GM19468 (cell line): Measurements from ENCODE around the gene OAS2.
A peak's percentile ranks its signal among the peaks of the same experiment; 100 is the strongest.

Experiments used
- ATAC-seq: cut with Tn5 transposase; IDR thresholded peaks from one replicate; pipeline ENCODE4 v1.9.1; 2021; ENCODE audit warnings: mild to moderate bottlenecking, moderate library complexity, moderate number of reproducible peaks; ENCODE audit not compliant: unreplicated experiment; ENCODE audit errors: extremely low read depth

Gene OAS2, protein sequence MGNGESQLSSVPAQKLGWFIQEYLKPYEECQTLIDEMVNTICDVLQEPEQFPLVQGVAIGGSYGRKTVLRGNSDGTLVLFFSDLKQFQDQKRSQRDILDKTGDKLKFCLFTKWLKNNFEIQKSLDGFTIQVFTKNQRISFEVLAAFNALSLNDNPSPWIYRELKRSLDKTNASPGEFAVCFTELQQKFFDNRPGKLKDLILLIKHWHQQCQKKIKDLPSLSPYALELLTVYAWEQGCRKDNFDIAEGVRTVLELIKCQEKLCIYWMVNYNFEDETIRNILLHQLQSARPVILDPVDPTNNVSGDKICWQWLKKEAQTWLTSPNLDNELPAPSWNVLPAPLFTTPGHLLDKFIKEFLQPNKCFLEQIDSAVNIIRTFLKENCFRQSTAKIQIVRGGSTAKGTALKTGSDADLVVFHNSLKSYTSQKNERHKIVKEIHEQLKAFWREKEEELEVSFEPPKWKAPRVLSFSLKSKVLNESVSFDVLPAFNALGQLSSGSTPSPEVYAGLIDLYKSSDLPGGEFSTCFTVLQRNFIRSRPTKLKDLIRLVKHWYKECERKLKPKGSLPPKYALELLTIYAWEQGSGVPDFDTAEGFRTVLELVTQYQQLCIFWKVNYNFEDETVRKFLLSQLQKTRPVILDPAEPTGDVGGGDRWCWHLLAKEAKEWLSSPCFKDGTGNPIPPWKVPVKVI

DNA sequence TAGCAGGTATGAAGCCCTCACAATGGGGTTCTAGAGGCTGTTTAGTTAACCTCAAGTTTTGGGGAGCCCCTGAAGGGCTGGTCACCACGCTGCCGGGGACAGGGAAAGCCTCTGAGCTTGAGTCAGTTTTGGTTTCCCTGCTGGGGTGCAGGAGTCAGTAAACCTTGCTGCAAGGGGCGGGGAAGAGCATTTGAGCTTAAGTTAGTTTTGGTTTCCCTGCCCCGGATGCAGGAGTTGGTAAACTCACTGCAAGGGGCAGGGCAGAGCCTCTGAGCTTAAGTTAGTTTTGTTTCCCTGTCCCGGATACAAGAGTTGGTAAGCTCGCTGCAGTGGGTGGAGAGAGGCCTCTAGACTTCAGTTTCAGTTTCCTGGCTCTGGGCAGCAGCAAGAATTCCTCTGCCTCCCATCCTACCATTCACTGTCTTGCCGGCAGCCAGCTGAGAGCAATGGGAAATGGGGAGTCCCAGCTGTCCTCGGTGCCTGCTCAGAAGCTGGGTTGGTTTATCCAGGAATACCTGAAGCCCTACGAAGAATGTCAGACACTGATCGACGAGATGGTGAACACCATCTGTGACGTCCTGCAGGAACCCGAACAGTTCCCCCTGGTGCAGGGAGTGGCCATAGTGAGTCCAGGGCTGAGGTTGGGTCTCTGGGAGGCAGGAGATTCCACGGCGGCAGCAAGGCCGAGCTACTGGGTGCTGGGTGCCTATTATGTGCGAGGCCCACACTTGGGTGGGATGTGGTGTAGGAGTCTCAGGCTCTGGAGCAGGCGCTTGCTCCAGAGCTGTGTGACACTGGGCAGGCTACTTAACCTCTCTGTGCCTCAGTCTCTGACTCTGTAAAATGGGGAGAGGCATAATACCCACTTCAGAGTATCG, at the start of gene OAS2:
OAS2 (plus strand) TSS at position 357 of the 878 bp plus-strand sequence; CDS start at position 447, 90 bp downstream.
- ATAC-seq: peak; percentile 95

DNA sequence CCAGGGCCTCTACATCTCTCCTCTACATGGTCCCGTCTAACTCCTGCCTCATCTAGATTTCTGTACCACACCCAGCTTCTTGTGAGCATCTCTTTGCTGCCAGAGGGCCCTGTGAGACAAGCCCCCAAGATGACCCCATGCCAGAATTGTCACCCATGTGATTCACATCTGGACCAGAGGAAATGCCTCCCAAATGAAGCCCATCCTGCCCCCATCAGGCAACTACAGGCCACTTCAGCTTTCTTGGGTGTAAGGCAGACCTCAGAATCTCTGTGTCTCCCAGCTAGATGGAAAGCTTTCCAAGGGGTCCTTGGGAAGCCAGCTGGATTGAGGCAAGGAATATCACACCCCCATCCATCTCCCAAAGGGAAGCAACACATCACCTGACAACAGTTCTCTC, 49.3 kb upstream of the OAS2 start:
- no peak for ATAC-seq

DNA sequence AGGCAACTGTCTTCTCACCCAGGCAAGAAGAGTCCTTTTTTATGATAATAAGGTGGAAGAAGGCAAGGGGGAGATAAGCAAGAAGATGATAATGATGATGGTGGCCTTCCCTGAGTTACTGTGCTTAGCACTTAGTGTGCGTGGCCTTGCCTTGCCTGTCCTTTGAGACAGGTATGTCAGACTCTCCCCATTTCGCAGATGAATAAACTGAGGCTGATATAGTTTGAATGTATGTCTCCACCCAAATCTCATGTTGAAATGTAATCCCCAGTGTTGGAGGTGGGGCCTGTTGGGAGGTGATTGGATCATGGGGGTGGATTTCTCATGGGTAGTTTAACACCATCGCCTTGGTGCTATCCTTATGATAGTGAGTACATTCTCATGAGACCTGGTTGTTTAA, 48.6 kb upstream of the OAS2 start:
- no peak for ATAC-seq

GRCh38 chr12:112930350-112930749, 48.0 kb upstream of the OAS2 start:
- no peak for ATAC-seq

DNA sequence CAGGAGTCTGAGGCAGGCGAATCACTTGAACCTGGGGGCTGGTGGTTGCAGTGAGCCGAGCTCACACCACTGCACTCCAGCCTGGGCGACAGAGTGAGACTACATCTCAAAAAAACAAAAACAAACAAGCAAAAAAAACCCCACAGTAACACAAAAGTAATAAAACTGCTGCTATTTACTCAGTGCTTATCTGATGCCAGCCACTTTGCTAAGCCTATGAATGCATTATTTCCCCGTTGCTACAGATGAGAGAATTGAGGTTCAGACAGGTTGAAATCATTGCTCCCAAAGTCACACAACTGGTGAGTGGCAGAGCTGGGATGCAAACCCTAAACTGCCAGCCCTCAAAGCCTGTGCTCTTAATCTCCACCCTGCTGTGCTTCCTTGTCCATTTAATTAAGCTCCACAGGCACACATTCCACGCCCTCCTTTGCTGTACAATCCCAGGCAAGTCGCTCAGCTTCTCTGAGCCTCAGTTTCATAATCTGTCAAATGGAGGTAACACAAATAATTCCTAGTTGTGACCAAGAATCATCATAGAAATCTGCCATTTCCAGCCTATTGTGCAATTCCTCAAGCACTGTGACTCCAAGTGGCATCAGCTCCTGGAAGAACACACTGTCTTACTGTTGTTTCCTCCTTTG, 45.7 kb upstream of the OAS2 start:
- ATAC-seq: no peak

DNA sequence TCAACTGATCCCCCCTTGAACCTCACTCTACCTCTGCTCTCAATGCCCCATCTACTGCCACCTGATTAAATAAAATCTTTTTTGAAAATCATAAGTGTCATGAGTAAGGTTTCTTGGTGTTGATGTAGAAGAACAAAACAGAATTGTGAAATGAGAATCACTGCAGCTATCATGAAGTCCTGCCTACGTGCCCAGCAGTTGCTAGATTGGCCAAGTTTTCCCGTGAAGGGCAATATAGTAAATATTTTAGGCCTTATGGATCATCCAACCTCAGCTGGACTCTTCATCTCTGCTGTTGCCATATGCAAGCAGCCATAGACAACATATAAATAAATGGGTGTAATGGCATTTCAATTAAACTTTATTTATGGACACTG, 45.2 kb upstream of the OAS2 start:
- ATAC-seq: no peak

GRCh38 chr12:112936264-112936663, 42.1 kb upstream of the OAS2 start:
- ATAC-seq: no peak

- no peak for ATAC-seq
Observed at GRCh38 chr12:112936927-112937326, 41.4 kb upstream of the OAS2 start.

- no peak for ATAC-seq
Observed at GRCh38 chr12:112937741-112938719, 40.3 kb upstream of the OAS2 start, which contains the start of gene OAS3. Gene OAS3, plus strand, starts transcription at chr12:112938474. Its CDS starts 57 bp downstream, at chr12:112938531.

- no peak for ATAC-seq
Observed at GRCh38 chr12:112938751-112939150, 39.6 kb upstream of the OAS2 start.

- peak; percentile 62 for ATAC-seq
Observed at GRCh38 chr12:112939761-112940381, 38.4 kb upstream of the OAS2 start.

DNA sequence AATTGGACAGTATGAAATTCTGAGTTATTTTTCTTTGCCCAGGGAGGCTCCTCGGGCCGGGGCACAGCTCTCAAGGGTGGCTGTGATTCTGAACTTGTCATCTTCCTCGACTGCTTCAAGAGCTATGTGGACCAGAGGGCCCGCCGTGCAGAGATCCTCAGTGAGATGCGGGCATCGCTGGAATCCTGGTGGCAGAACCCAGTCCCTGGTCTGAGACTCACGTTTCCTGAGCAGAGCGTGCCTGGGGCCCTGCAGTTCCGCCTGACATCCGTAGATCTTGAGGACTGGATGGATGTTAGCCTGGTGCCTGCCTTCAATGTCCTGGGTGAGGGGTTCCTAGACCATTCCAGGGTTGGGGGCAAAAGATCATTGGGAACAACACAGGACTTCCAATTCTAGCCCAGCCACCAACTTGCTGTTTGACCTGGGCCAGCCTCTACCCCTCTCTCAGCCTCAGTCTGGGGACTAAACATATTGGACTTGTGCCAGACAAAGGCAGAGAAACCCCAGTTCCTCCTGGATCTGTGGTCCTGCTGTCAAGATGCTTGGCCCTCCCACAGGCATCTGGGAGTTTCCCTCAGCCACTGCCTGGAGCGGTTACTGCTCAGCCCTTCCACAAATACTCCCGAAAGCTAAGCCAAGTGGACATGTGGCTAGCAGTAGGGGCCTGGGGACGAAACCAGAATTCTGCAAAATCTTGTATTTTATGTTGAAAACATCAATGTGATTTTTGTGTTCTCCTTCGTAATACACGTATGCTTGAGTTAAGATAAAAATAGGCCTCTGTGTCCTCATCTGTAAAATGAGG, 36.6 kb upstream of the OAS2 start:
- ATAC-seq: no peak

DNA sequence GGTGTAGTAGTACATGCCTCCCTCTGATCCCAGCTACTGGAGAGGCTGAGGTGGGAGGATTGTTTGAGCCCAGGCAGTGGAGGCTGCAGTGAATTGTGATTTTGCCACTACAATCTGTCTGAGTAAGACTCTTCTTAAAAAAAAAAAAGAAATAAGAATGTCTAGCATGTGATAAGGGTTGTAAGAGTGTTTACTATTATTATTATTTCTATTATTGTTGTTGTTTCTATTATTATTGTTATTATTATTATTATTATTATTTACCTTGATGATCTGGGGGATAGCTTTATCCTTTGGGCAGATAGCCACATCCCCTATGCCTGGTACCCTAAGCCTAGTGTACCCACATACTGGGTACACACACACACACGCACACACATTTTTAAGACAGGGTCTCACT, 35.7 kb upstream of the OAS2 start:
- no peak for ATAC-seq

DNA sequence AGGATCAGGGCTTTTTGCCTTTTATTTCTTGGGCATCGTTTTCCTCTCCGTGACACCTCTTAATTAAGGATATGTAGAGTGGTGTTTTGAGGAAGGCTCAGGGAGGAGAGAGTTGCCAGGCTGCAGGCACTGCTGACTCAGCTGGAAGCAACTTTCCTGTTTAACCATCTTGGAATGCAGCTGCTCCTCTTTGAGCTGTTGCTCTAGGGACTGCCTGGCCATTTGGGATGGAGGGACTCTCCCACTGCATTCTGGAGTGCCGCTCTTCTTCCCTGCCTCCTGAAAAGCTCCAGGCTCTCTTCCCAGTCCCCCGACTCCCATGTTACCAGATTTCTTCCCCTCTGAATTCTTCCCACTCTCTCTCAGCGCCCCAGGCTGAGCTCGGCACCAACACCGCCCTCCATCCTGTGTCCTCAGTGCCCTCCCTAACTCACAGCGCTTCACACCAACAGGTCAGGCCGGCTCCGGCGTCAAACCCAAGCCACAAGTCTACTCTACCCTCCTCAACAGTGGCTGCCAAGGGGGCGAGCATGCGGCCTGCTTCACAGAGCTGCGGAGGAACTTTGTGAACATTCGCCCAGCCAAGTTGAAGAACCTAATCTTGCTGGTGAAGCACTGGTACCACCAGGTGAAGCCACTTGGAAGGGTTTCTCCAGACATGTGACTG, 34.2 kb upstream of the OAS2 start:
- ATAC-seq: no peak

- no peak for ATAC-seq
Observed at GRCh38 chr12:112945515-112945914, 32.8 kb upstream of the OAS2 start.

DNA sequence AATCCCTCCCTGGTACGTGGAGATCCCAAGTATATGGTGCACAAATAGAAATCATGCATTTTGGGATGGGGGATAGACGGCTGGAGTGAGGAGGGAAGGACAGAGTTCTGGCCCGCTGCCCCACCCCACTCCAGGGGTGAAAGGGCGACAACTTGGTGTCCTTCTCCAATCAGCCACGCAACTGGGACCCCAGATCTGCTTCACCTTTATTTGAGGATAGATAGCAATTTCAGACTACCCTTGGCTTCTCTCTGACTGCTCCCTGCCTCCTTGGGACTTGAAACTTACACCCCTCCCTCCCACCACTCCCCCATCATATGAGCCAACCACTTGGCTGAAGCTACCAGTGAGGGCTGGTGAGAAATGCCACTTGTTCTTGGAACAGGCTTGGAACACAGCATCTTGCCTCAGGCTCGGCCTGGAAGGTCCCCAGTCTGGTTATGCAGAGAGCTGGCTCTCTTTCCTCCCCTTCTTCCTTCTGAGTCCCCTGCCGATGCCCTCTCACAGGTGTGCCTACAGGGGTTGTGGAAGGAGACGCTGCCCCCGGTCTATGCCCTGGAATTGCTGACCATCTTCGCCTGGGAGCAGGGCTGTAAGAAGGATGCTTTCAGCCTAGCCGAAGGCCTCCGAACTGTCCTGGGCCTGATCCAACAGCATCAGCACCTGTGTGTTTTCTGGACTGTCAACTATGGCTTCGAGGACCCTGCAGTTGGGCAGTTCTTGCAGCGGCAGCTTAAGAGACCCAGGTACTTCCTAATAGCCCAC, 31.9 kb upstream of the OAS2 start:
- ATAC-seq: no peak

GRCh38 chr12:112947314-112947713, 31.0 kb upstream of the OAS2 start:
- no peak for ATAC-seq
